Skeletal muscle satellite cell (primary cell): ENCODE measurements around the gene PAEP.

ENCODE experiments used
- H3K27me3 ChIP-seq: 2 replicates; pipeline ENCODE4 v1.7.0; 2013; ENCODE audit warnings: low read length; ENCODE audit not compliant: control insufficient read depth, insufficient read depth
- H3K36me3 ChIP-seq: 2 replicates; pipeline ENCODE4 v1.7.0; 2013; ENCODE audit warnings: mild to moderate bottlenecking, control low read depth, low read length; ENCODE audit not compliant: insufficient read depth
- H3K4me1 ChIP-seq: 2 replicates; pipeline ENCODE4 v1.7.0; 2013; ENCODE audit warnings: low read length; ENCODE audit not compliant: control insufficient read depth, insufficient read depth
- H3K4me2 ChIP-seq: 2 replicates; pipeline ENCODE4 v1.7.0; 2013; ENCODE audit warnings: mild to moderate bottlenecking, low read length
- H3K4me3 ChIP-seq: 2 replicates; pipeline ENCODE4 v1.7.0; 2013; ENCODE audit warnings: low read length
- H3K9ac ChIP-seq: 2 replicates; pipeline ENCODE4 v1.7.0; 2013; ENCODE audit warnings: mild to moderate bottlenecking, low read depth, low read length, moderate library complexity
- H3K9me3 ChIP-seq: replicated peaks from 2 replicates; pipeline ENCODE4 v1.7.0; 2013; ENCODE audit warnings: mild to moderate bottlenecking, control low read depth, low read length

PAEP gene

DNA sequence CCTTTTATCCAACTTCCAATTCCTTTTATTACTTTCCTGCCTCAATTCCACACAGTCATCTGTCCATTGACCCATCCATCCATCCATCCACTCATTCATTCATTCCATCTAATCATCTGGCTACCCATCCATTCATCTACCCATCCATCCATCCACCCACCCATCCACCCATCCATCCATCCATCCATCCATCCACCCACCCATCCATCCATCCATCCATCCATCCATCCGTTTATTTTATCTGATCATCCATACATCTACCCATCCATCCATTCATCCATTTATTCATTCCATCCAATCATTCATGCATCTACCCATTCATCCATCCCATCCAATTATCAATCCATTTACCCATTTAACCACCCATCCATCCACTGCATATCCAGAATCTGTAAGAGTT, 11.6 kb downstream of the PAEP start:
- Histone ChIP-seq H3K27me3 (no peaks in the 10 kb centered on the region), H3K4me1 (no peaks in the 10 kb centered on the region), H3K4me2 (no peak overlapping the region), H3K9me3 (no peaks in the 10 kb centered on the region), H3K4me3 (no peak overlapping the region), H3K36me3 (no peaks in the 10 kb centered on the region), H3K9ac (no peak overlapping the region)

DNA sequence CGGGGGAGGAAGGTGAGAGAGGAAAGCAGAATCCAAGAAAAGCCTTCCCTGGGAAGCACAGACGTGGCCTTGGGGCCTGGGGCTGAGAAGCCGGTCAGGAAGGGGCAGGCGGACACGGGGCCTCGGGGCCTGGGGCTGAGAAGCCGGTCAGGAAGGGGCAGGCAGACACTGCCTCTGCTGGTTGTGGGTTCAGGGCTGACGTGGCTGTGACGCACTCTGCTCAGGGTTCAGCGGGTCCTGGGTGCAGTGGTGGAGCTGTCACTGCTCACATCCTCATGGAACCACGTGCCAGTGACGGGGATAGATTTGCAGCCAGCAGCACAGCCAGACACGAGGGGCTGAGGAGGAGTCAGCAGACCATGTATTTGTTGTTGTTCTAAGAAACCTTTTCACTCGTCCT, 12.8 kb downstream of the PAEP start:
- Histone ChIP-seq H3K9ac (no peak overlapping the region), H3K36me3 (no peaks in the 10 kb centered on the region), H3K27me3 (no peaks in the 10 kb centered on the region), H3K4me2 (no peak overlapping the region), H3K4me3 (no peak overlapping the region), H3K4me1 (no peaks in the 10 kb centered on the region), H3K9me3 (no peaks in the 10 kb centered on the region)

GRCh38 chr9:135574943-135575342, 13.4 kb downstream of the PAEP start:
- no peaks in the 10 kb centered on the region for H3K27me3 ChIP-seq

DNA sequence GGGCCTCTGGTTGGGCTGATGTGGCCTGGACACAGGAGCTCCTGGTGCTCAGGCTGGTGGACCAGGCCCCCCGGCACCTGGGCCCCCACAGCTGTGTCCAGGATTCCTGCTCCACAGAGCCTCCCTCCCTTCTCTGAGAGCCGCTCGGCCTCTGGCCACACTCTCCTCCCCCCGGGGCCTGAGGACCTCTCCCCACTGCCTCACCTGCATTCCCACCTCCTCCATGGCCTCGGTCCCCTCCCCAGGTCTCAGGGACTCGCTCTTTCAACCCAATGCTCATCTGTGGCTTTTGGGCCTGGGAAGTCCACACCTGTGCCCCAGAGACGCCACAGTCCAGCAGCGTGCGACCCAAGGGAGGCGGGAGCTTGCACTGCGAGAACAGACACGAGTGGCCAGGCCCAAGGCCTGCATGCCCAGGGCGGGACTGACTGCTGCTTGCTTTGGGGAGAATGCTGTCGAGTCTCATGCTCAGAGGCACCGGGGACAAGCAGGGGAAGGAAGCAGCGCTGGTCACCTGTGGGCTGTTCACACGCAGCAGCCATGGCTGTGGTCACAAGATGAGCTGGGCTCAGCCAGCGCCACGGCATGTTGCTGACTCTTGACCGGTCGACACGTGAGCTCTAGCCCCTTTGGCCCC, 14.6 kb downstream of the PAEP start:
- no peak overlapping the region for H3K9ac ChIP-seq

More at GRCh38 chr9:135574943-135575342, 13.4 kb downstream of the PAEP start:
- Histone ChIP-seq H3K9ac (no peak overlapping the region), H3K4me3 (no peak overlapping the region), H3K4me2 (no peak overlapping the region), H3K36me3 (no peaks in the 10 kb centered on the region), H3K4me1 (no peaks in the 10 kb centered on the region), H3K9me3 (no peaks in the 10 kb centered on the region)

DNA sequence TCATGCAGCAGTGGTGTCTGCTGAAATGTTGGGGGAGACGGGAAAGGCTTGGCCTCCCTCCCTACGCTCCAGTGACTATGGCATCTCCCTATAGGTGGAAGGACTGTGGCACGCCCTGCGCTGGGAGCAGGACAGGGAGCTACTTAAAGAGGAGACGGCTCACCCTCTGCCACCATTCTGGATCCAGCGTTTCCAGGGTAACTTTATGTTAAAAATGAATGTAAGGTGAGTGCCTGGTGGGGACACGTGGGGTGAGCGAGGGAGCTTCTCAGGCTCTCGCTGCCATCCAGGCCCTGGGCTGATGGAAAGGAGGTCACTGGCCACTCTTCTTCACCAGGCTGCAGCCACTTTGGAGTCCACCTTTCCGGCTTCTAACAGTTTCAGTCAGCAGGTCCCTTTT, 15.7 kb downstream of the PAEP start:
- Histone ChIP-seq H3K4me2 (no peak overlapping the region), H3K27me3 (no peaks in the 10 kb centered on the region), H3K4me3 (no peak overlapping the region), H3K9me3 (no peaks in the 10 kb centered on the region), H3K36me3 (no peaks in the 10 kb centered on the region), H3K9ac (no peak overlapping the region), H3K4me1 (no peaks in the 10 kb centered on the region)

More for the DNA sequence above, 14.6 kb downstream of the PAEP start:
- H3K4me1 ChIP-seq = no peaks in the 10 kb centered on the region
- no peaks in the 10 kb centered on the region for H3K36me3 ChIP-seq
- no peaks in the 10 kb centered on the region for H3K9me3 ChIP-seq
- H3K27me3 ChIP-seq = no peaks in the 10 kb centered on the region
- H3K4me3 ChIP-seq = no peak overlapping the region
- H3K4me2 ChIP-seq = no peak overlapping the region

- H3K4me2 ChIP-seq = no peak overlapping the region
- no peaks in the 10 kb centered on the region for H3K36me3 ChIP-seq
- H3K27me3 ChIP-seq = no peaks in the 10 kb centered on the region
- H3K9me3 ChIP-seq = no peaks in the 10 kb centered on the region
- H3K9ac ChIP-seq = no peak overlapping the region
- H3K4me3 ChIP-seq = no peak overlapping the region
- H3K4me1 ChIP-seq = no peaks in the 10 kb centered on the region
Measured at GRCh38 chr9:135579356-135579755, 17.8 kb downstream of the PAEP start.

GRCh38 chr9:135579889-135580660, 18.5 kb downstream of the PAEP start:
- Histone ChIP-seq H3K4me2 (no peak overlapping the region), H3K9me3 (no peaks in the 10 kb centered on the region), H3K36me3 (no peaks in the 10 kb centered on the region), H3K27me3 (no peaks in the 10 kb centered on the region), H3K4me1 (no peaks in the 10 kb centered on the region), H3K9ac (no peak overlapping the region), H3K4me3 (no peak overlapping the region)

DNA sequence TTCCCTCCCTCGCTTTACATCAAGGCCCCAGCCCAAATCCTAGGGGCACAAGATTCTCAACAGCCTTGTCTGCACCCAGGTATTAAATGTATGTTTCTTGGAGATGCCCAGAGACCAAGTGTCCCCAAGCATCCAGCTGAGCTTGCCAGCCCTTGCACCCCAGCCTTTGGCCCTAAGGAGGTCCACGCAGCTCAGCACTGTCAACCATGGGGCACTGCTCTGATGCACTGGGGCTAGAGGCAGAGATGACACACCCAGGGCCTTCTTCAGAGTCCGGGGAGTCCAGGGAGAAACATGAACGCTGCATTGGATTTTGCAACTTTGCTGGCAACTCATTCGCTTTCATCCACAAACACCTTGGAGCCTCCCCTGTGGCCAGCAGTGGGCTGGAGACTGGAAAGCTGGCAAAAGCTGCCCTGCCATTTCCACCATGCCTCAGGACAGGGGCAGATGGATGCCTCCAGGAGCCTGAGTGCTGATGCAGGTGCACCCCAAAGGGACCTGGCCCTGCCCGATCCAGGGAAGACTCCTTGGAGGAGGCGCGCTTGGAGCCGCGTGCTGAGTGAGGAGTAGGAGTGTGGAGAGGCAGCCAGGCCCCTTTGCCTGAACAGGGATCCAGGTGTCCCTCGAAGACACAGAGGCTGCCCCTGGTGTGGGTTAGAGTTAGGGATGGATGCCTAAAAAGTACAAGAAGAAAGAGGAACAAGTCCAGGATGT, 19.3 kb downstream of the PAEP start:
- Histone ChIP-seq H3K4me2 (no peak overlapping the region), H3K9me3 (no peaks in the 10 kb centered on the region), H3K4me1 (no peaks in the 10 kb centered on the region), H3K36me3 (no peaks in the 10 kb centered on the region), H3K4me3 (no peak overlapping the region), H3K9ac (no peak overlapping the region), H3K27me3 (peaks cover 4% of the 10 kb centered on the region)

DNA sequence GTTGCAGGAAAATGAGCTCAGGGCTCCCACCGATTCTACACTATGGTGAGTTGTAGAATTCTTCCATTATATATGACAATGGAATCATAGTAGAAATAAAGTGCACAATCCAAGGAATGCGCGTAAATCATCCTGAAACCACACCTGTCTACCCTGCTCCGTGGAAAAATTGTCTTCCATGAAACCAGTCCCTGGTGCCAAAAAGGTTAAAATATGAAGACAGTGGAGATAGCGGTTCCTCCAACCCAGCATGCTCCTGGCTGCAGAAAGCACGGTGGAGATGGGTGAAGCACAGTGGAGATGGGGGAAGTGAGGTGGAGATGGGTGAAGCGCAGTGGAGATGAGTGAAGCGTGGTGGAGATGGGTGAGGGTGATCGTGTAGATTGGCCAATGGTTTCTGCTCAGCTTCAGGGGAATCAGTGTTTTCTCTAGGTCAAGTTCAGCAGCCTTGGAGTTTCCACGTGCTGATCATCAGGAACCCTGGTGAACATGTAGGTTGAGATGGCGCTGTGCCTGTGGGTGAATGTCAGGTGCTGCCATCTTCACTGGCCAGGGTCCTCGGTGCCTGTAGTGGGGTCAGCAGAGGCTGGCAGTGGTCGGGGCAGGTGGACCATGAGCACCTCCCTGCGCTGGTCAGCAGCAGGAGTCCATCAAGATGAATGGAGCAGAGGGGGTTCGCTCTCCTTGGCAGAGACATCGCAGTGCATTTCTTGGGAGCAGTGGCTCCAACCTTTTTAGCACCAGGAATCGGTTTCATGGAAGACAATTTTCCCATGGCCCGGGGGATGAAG, 20.3 kb downstream of the PAEP start:
- Histone ChIP-seq H3K9ac (no peak overlapping the region), H3K4me2 (no peak overlapping the region), H3K9me3 (no peaks in the 10 kb centered on the region), H3K4me1 (no peaks in the 10 kb centered on the region), H3K27me3 (peaks cover 4% of the 10 kb centered on the region), H3K36me3 (no peaks in the 10 kb centered on the region), H3K4me3 (no peak overlapping the region)

GRCh38 chr9:135582541-135582940, 21.0 kb downstream of the PAEP start:
- H3K9ac ChIP-seq = no peak overlapping the region
- no peaks in the 10 kb centered on the region for H3K36me3 ChIP-seq
- no peaks in the 10 kb centered on the region for H3K4me1 ChIP-seq
- H3K4me3 ChIP-seq = no peak overlapping the region
- H3K27me3 ChIP-seq = peaks cover 4% of the 10 kb centered on the region
- H3K9me3 ChIP-seq = no peaks in the 10 kb centered on the region
- no peak overlapping the region for H3K4me2 ChIP-seq
